ENCODE measurements around the gene NDUFAF5.
"Not testable (repeated sequence)": the region's sequence is repeated elsewhere in the genome, so short reads cannot be mapped to it uniquely, and the experiment has no call there.

Gene NDUFAF5, protein sequence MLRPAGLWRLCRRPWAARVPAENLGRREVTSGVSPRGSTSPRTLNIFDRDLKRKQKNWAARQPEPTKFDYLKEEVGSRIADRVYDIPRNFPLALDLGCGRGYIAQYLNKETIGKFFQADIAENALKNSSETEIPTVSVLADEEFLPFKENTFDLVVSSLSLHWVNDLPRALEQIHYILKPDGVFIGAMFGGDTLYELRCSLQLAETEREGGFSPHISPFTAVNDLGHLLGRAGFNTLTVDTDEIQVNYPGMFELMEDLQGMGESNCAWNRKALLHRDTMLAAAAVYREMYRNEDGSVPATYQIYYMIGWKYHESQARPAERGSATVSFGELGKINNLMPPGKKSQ

DNA sequence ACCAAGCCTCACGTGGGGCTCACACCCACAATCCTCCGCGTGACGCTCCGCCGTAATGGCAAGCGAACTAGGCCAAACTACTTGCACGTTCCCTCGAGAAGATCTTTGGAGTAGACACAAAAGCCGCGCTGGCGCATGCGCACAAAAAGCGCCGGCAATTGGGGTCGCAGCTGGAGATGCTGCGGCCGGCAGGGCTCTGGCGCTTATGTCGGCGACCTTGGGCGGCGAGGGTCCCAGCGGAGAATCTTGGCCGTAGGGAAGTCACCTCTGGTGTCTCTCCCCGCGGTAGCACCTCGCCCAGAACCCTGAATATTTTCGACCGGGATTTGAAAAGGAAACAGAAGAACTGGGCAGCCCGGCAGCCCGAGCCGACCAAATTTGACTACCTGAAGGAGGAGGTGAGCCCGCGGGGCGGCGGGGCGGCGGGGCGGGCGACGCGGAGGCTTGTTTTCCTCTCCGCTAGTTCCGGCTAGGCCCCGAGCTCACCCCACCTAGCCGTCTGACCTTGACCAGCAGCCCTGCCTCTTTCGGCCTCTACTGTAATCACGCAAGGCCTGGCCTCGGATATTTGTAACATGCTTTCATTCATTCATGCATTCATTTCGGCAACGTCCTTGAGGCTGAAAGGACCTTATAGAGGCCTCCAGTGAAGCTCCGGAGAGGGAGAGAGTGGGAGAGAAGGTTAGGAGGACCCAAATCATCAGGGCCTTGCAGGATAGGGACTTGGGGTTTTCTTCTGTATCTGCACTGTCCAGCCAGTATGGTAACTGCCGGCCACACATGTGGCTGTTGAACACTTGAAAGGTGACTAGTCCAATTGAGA is at the start of gene NDUFAF5, which contains the start of gene ESF1:
TSS of gene NDUFAF5 (plus strand) at position 136 of the 823 bp plus-strand sequence. CDS start at position 177, 41 bp downstream.
TSS of gene ESF1 (minus strand) at position 27 of the 823 bp plus-strand sequence. CDS start 1,779 bp downstream, outside the sequence.
- peak; percentile 81 to 83 for DNase-seq (ENCODE audit: low read depth in 2 of 2)

DNA sequence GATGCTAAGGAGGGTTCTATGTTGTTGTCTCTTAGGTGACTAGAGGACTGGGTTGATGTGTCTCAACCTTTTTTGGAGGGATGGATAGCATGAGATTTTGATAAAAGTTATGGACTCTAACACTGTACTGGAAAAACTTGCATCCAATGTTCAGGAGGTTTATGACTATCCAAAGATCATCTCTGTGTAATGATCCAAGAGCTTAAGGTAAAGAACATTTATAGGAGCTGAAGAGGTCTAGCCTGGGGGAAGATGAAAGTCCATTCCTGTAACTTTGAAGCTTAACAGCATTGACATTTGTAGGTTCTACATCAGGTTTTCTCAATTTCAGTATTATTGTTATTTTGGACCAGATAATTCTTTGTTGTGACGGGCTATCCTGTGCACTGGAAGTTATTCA is 49.0 kb upstream of the NDUFAF5 start:
- DNase-seq (ENCODE audit: low read depth in 2 of 2): no peak

DNA sequence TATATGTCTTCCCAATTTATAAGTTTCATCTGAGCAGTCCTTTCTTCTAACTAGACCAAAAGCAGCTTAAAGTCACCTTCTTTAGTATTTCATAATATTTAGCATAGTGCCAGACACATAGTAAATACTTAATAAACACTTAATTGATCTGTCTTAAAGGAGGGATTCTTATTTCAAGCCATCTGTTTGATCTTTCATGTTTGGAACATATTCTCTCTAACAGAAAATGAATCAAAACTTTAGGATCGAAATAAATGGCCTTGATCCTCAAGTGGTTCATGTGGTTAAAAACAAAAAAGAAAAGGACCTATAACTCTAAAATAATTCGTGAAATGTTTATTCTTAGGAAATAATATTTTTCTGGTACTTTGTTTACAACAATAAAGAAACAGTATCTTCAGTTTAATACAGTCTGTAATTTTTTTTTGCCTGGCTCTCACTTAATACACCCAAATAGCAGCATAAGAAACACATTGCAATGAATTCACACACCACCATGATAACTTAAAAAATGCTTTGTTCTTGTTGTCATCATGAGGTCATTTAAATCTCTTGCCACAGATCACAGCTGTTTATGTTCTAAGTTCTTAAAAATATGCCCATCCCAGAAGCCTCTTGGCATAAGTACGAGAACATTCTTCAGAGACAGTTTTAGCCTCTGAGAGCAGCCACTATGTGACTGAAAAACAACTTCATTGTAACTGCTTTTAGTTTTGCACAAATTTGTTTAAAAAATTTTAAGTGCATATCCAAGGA is 48.2 kb upstream of the NDUFAF5 start:
- no peak for DNase-seq (ENCODE audit: low read depth in 2 of 2)

DNA sequence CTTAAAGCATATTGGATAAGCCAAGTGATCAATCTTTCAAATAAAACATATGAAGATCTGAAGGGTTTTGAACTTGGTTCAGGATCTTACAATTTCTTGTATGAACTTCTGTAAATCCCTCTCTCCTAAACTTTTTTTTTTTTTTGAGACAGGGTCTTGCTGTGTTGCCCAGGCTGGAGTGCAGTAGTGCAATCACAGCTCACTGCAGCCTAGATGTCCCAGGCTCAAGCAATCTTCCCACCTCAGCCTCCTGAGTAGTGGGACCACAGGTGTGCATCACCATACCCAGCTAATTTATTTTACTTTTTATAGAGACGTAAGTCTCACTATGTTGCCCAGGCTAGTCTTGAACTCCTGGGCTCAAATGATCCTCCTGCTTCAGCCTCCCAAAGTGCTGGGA is 46.6 kb upstream of the NDUFAF5 start:
- not testable (repeated sequence) for DNase-seq (ENCODE audit: low read depth in 2 of 2)

DNA sequence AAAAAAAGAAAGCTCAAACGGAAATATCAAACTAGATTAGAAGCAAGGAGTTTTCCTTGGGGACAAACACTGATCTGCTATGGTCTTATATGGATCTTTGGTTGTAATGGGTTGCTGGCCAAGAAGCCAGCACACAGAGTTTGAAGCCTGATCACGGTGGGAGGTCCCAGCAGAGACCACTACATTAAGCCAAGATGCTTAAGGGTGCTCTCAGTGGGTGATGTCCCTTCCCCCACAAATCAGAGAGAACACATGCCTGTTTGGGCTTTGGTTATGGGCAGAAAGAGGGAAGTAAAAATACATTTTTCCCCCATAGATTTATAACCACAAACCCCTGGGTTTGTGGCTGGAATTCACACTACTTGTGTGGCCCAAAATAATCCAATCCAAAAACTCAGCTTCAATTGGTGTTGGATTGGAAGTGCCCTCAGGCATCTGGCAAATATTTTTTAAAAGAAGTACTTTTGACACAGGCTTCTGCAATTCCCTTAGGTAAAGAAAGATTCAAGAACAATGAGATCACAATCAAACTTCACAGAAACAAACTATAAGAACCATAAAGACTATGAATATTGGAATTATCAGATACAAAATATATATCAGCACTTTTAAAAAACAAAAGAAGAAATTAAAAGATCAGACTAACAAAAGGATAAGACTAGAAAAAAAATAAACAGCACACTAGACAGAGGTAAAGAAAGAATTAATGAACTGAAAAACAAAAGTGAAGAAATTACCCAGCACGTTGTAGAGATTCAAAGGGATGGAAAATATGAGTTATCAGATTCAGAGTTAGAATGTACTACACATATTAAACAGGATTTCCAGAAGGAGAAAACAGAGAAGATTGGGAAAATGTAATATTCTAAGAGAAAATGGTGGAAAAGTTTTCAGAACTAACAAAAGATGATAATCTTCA is 44.8 kb upstream of the NDUFAF5 start:
- DNase-seq (ENCODE audit: low read depth in 2 of 2): no peak

DNA sequence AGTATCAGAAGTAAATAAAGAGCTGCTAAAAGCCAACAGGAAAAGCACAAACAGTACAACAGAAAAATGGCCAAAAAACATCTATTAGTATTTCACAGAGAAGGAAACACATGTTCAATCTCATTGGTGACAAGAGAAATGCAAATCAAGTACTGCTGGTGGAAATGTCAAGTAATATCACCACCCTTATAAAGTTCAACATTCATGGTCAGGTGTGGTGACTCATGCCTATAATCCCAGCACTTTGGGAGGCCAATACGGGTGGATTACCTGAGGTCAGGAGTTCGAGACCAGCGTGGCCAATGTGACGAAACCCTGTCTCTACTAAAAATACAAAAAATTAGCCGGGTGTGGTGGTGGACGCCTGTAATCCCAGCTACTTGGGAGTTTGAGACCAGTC is 42.9 kb upstream of the NDUFAF5 start:
- no peak for DNase-seq (ENCODE audit: low read depth in 2 of 2)

DNA sequence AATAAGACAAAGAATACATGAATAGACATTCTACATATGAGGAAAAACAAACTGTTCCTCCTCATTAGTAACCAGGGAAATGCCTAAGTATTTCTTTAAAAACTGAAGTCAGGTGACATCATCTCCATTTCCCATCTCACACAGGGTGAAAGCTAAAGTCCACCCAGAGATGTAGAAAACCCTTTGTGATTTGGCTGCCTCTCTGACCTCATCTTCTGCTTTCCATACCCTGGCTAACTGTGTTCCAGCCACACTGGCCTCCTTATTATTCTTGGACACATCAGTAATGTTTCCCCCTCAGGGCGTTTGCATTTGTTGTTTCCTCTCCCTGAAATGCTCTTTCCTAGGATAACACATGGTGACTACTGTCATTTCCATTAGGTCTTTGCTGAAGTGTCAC is 40.5 kb upstream of the NDUFAF5 start:
- no peak for DNase-seq (ENCODE audit: low read depth in 2 of 2)

DNA sequence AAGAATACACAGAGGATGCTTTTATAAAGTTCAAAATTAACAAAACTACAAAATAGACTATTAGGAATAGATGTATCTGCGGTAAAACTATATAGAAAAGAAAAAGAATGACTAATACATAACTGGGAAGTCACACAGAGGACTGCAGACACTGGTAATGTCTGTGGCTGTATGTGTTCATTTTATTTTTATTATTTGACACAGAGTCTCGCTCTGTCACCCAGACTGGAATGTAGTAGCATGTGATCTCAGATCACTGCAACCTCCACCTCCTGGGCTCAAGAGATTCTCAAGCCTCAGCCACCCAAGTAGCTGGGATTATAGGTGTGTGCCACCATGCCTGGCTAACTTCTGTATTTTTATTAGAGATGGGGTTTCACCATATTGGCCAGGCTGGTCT is 39.0 kb upstream of the NDUFAF5 start:
- no peak for DNase-seq (ENCODE audit: low read depth in 2 of 2)

DNA sequence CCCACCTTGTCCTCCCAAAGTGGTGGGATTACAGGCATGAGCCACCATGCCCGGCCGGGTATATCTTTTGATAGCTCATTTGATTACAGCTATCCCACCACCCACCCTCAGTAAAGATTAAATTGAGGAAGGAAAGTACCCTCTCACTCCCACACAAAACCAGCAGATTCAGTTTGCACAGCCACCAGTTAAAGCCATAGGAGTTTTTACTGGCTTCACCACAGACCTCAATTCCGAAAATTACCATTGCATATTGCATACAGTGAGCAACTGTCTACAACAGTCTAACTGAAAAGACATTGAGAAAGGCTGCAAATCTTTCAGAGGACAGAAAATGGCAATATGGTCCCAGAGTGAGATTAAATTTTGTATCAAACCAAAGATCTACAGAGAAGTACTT is 35.0 kb upstream of the NDUFAF5 start:
- no peak for DNase-seq (ENCODE audit: low read depth in 2 of 2)

DNA sequence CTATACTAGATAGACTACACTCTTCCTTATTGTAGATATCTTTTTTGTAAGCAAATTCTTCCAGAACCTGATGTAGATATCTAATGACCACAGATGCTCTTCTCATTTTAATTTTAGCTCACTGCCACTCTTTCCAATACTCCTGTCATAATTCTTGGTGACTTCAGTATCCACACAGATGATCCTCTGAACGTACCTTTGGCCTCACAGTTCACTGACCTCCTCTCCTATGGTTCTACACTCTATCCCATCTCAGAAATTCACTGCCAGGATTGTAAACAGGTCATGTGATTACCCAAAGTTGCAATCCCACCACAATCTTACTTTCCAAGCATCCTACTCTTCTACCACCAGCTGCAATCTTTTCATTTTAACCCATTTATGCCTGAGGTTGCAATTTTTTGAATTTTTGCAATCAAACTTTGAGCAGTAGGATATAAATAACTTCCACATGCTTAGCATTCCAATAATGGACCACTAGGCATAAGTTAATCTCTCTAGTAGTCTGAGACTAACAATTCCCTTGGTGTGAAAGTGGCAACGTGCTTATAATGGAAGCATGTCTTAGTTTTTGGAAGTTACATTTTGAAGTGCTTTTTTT is 31.3 kb upstream of the NDUFAF5 start:
- no peak for DNase-seq (ENCODE audit: low read depth in 2 of 2)

DNA sequence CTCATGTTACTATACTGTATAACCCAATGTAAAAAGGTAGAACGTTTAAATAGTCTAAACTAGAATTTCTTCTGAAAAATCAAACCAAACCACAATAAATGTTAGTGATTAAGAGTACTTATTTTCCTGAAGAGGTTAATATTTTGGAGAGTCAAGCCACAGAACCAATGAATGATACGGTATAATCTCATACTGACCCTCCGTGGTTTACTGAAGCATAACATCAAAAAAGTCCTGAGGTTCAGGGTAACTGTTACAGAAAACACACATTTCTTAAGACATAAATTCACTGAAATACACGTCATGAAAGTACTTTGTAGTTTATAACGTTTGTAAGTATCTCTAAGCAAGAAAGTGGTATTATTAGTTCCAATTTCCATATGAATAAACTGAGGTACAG is 29.0 kb upstream of the NDUFAF5 start:
- DNase-seq (ENCODE audit: low read depth in 2 of 2): no peak

DNA sequence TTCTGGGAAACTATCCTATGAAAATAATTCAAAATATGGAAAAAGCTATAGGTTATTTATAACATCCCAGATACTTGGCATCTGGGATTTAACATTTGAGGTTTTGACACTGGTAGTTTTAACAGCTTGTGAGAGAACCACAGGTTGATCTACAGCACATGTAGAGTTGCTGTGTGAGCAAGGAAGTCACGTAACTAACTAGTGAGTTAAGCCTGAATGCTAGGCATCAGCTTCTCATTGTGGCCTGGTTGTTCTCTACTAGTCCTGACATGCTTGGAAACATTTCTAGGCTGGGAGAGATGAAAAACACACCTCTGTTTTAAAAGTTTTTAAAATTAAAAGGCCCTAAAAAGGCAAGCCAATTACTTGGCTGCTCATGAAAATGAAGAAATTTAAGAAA is 28.3 kb upstream of the NDUFAF5 start:
- DNase-seq (ENCODE audit: low read depth in 2 of 2): no peak

DNA sequence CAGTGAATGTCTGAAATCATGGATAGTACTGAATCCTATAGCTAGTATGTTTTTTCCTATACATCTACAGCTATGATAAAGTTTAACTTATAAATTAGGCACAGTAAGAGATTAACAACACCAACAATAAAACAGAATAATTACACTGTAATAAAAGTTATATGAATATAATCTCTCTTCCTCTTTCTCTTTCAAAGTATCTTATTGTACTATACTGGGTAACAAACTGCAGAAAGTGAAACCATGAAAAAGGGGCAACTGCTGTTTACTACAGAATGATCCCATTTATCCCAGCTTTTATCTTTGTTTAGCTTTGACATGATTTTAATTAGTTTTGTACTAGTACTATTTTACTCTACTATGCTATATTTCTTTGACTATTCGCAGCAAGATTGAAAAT is 25.9 kb upstream of the NDUFAF5 start:
- no peak for DNase-seq (ENCODE audit: low read depth in 2 of 2)

DNA sequence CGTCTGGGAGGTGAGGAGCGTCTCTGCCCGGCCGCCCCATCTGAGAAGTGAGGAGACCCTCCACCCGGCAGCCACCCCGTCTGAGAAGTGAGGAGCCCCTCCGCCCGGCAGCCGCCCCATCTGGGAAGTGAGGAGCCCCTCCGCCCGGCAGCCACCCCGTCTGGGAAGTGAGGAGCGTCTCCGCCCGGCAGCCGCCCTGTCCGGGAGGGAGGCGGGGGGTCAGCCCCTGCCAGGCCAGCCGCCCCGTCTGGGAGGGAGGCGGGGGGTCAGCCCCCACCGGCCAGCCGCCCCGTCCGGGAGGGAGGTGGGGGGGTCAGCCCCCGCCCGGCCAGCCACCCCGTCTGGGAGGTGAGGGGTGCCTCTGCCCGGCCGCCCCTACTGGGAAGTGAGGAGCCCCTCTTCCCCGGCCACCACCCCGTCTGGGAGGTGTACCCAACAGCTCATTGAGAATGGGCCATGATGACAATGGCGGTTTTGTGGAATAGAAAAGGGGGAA is 24.3 kb upstream of the NDUFAF5 start:
- not testable (repeated sequence) for DNase-seq (ENCODE audit: low read depth in 2 of 2)

DNA sequence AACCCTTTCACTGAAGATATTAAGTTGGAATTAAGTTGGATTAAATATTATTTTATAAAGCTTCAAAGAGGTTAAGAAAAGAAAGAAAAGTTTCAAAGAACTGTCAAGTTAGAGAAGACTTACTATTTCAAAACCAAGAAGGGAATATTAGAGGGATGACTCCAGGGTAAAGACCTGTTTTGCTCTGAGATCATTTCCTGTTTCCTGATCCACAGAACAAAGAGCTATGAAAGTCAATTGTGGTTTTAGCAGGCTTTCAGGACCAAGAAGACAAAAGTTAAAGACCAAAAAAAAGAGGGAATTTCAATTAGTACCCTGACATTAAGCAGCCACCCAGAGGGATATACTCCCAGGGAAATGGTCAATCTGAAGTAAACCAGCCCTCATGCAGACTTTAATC is 19.5 kb upstream of the NDUFAF5 start:
- no peak for DNase-seq (ENCODE audit: low read depth in 2 of 2)

DNA sequence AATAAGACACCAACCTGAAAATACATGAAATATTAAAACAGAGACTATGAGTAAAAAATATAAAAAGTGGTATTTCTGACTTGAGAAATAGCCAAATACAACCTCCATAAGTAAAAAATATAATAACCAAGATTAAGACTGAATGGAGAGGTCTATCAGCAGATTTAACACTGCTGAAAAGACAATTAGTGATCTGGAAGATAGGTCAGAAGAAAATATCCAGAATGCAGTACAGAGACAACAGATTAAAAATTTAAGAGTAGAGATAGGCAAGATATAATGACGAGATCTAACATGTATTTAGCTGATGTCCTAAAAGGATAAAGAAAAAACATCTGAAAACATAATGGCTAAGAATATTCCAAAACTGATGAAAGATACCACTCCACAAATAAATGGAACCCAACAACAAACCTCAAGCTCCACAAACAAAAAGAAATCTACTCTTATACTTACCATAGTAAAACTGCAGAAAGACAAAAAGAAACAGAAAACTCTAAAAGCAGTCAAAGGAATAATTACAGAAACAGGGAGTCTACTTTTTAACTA is 18.9 kb upstream of the NDUFAF5 start:
- DNase-seq (ENCODE audit: low read depth in 2 of 2): no peak

DNA sequence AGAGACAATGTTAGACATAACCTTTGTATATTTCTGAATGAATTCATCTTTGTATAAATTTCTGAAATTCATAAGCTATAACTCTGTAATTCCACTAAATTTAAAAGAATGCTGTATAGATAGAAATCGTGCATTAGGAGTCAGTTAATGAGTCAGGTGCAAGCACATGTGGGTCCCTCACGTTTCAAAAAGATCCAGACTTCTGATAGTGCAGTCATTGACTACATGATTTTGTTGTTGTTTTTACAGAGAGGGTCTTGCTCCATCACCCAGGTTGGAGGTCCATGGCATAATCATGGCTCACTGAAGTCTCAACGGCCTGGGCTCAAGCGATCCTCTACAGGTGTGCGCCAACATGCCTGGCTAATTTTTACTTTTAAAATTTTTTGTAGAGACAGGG is 14.7 kb upstream of the NDUFAF5 start:
- DNase-seq (ENCODE audit: low read depth in 2 of 2): no peak

DNA sequence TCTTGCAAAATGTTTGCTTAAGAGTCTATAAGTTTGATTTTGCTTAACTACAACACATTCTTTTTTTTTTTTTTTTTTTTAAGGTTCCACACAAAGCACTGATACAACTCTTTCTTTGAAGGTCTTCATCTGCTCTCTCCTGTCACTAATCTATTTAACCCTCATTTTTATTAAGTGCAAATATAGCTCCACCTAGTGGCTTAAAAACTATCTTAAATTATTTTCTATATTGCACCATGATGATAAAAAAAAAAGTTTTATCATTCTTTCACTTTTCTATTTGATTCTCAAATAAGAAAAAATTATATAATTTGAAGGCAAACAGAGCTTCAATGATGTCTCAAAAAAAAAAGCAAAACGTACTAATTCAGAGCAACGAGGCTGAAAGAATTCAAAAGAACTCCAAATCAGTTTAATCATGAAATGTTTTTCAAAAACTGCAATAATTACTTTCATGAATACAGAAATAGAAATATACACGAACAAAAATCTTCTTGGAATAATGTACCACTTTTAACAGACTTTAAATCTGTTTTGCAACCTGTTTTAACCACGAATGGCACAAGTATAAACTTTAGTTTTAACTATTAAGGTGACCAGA is 12.9 kb upstream of the NDUFAF5 start:
- no peak for DNase-seq (ENCODE audit: low read depth in 2 of 2)

DNA sequence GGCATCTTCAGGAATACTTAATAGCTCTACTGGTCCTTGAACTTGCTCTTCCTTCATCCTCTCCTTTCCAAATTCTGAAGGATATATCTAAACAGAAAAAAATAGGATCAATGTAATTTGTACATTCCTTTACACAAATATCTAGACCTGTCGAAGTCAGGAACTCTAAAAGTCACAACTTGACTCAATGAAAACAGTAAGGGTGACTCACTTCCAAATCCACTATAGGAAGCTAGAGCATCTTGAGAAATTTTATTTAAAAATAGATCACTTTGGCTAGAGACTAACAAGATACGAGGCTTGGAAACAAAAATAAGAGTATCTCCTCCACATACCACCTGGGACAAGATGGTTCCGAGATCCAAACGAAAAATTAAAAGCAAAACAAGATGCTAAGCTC is 12.3 kb upstream of the NDUFAF5 start:
- no peak for DNase-seq (ENCODE audit: low read depth in 2 of 2)

DNA sequence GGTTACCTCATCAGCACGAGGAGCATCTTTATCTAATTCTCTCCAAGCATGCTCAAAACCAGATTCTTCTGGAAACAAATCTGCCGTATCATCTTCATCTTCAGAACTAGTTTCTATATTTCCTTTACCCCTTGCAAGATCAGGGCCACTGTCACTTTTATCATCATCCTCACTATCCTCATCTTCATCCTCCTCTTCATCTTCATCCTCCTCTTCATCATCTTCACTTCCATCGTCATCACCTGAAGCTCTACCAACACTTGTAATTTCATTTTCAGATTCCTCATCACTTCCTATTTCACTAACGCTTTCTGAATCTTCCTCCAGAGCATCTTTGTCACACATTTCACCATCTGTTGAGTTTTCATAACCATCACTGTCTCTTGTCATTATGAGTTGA is 9.0 kb upstream of the NDUFAF5 start:
- no peak for DNase-seq (ENCODE audit: low read depth in 2 of 2)
